Cardiac septum (tissue), 1 donor: ENCODE measurements around the gene AK5. TPM values are rescaled to one million over a fixed set of nuclear protein-coding genes. Genes with fewer than 3 reads are reported as not detected.

Source experiments
- DNase-seq: peaks from one replicate; pipeline ENCODE4 v3.0.0-alpha.2; 2020; ENCODE audit warnings: low spot score
- intact Hi-C: fragments of 100-400 bp; cut with DNase I; formaldehyde crosslinking; loops from one replicate; pipeline ENCODE4 v1.14.0; 2022
- long read RNA-seq: library from polyadenylated mRNA; unstranded; transcript quantifications from one replicate; pipeline ENCODE4 v2.0.0, GENCODE V29; 2021
- total RNA-seq: library from RNA; stranded (reverse); fragmentation: NEBNext Ultra II Directional; extraction: Animal tissue kit (Norgen Biotek cat#: 25700); gene quantifications from one replicate; pipeline ENCODE4 v1.2.1, GENCODE V29; 2021
- donor health status: DM: no; HTN: no; CAD: no.

Gene AK5, protein sequence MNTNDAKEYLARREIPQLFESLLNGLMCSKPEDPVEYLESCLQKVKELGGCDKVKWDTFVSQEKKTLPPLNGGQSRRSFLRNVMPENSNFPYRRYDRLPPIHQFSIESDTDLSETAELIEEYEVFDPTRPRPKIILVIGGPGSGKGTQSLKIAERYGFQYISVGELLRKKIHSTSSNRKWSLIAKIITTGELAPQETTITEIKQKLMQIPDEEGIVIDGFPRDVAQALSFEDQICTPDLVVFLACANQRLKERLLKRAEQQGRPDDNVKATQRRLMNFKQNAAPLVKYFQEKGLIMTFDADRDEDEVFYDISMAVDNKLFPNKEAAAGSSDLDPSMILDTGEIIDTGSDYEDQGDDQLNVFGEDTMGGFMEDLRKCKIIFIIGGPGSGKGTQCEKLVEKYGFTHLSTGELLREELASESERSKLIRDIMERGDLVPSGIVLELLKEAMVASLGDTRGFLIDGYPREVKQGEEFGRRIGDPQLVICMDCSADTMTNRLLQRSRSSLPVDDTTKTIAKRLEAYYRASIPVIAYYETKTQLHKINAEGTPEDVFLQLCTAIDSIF
- total RNA-seq = 1.3 TPM
- long read RNA-seq = 0 reads

DNA sequence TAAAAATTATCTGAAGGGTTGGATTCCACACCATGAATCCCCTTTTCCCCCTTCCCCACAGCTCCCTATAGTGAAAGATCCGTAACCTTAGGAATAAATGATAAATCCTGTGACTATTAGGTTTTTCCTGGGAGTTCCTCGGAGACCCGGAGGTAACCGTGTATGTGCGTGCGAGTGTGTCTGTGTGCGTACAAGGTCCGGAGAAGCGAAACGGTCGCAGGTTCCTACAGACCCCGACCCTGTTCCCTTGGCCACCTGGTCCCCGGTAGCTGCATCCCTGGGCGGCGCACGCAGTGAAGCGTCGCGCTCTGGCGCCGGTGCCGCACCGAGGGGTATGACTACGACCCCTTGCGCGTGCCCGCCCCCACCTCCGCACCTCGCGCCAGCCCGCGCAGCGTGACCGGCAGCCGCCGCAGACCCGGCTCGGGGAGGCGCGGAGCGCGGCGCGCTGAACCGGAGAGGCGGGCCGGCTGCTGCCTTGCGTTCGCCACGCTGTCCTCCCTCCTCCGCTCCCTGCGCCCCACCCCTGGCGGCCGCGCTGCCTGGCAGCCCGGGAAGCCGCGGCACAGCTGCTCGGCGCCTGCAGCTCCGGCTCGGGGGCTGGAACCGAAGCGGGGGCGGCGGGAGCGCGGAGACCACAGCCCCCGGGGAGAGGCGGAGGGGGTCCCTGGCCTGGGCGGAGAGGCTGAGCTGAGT is at the start of gene AK5:
TSS of gene AK5 (plus strand) at position 529 of the 696 bp plus-strand sequence. CDS start 295 bp downstream, outside the sequence.
- peak; percentile 76 for DNase-seq
- intact Hi-C loops = no loop called here

DNA sequence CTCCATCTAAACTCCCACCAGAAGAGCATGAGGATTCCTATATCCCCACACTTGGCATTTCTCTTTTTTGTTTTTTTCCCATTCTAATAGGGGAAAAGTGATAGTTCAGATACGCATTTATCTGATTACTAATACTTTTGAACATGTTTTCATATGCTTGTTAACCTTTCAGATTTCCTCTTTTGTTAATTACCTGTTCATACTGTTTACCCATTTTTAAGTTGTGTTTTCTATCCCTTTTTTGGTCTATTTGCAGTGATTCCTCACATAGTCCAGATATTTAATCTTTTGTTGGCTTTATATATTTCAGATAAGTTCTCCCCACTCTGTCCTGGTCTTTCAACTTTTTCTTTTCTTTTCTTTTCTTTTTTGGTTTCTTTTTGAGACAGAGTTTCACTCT is 49.0 kb upstream of the AK5 start:
- DNase-seq = no peak
- intact Hi-C loops = no loop called here

DNA sequence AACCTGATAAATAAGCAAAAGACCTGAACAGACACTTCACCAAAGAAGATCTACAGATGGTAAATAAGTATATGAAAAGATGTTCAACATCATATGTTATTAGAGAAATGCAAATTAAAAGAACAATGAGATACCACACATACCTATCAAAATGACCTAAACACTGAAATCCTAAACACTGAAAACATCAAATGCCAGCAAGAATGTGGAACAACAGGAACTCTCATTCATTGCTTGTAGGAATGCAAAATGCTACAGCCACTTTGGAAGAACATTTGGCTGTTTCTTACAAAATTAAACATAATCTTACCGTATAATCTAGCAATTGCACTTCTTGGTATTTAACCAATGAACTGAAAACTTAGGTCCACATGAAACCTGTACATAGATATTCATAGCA is 47.7 kb upstream of the AK5 start:
- no peak for DNase-seq
- intact Hi-C loops = no loop called here

DNA sequence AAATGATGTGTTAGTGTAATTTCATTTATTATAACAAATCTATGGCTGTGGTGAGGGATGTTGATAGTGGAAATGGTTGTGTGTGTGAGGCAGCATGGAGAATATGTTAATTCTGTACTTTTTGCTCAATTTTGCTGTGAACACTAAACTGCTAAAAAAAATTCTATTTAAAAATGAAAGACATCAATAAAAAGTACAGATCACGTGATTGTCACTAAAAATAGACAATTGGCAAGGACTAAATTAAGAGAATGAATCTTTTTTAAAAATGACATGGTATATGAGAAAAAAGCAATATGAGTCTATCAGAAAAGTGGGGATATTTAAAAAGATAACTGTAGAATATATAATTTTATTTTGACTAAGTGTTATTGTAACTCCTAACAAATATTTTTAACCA is 46.9 kb upstream of the AK5 start:
- no peak for DNase-seq
- intact Hi-C loops = no loop called here

DNA sequence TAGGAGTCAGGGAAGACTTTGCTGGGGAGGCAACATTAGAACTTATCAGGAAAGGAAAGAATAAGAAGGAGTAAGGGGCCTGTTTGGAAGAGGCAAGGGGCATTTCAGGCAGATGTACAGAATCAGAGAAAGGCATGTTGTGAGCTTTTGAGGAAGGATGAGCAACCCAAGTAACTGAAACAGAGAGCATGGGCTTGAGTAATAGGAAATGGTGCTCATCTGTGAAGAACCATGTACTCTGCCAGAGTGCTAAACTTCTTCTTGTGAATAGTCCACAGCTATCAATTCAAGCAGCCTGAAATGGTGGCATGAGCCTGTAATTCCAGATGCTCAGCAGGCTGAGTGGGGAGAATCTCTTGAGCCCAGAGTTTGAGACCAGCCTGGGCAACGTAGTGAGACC is 43.4 kb upstream of the AK5 start:
- intact Hi-C loops = no loop called here
- DNase-seq = no peak

DNA sequence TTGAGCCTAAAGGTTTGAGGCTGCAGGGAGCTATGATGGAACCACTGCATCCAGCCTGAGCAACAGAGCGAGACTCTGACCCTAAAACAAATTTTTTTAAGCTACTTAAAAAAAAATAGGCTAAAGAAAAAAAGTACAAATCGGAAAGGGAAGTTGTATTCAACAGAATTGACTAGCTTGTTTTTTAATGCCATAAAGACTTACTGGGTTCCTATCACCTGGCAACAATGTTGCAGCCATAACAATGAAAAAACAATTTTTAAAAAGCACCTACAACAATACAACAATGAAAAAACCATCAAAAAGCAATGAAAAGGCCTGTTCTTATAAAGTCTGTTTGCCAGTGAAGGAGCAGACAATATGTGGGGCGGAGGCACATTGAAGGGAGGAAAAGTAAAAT is 42.5 kb upstream of the AK5 start:
- intact Hi-C loops = no loop called here
- DNase-seq = no peak

DNA sequence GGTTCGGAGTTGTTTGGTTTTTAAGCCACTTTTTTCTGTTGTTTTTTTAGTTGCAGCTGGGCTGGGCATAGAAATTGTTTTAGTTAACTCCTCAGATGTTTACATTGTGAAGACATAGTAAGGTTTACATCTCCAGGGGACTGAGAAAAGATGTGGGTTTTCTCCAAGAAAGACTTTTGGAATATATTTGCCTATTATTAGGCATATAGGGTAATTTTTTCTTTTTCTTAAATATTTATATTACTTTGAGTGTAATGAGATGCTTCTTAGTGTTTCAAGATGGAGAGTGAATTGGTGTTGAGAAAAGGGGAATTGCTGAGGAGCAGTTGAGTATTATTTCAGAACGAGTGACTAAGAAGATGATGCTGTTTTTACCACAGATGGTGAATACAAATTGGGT is 36.0 kb upstream of the AK5 start:
- intact Hi-C loops = no loop called here
- DNase-seq = no peak

DNA sequence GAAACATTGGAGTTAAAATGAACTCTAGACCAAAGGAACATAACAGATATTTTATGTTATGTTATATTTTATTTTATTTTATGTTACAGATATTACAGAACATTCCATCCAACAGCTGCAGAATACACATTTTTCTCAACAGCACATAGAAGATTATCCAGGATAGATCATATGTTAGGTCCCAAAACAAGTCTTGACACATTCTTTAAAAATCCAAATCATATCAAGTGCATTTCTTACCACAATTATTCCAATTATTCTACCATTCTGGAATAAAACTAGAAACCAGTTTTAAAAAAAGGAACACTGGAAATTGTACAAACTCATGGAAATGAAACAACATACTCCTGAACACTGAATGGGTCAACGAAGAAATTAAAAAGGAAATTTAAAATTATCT is 31.7 kb upstream of the AK5 start:
- no peak for DNase-seq
- intact Hi-C loops = no loop called here

DNA sequence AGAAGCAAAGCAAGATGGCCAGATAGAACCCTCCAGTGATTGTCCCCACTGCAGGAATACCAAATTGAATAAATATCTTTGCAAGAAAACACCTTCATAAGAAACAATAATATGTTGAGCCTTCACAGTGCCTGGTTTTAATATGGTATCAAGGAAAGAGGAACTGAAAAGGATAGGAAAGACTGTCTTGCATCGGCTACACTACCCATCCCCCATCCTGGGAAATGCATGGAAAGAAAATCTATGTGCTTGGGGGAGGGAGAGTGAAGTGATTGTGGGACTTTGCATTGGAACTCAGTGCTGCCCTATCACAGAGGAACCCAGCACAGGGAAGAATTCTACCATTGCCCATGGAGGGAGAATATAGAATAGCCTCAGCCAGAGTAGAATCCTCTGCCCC is 28.6 kb upstream of the AK5 start:
- intact Hi-C loops = no loop called here
- no peak for DNase-seq

DNA sequence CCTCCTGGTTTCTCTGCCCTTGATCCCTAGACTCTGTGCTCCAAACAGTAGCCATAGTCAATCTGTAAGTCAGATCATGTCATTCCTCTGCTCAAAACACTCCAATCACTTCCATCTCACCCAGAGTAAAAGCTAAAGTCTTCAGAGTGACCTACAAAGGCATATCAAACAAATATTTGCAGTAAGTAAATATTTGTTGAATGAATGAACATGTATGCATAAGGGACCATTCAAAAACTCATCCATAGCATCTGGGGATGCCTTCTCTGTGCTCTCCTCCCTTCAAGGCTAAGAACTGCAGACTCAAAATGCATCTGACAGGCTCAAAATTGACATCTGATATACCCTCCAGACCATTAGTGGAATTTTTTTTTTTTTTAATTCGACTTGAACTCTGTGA is 18.1 kb upstream of the AK5 start:
- DNase-seq = no peak
- intact Hi-C loops = no loop called here

DNA sequence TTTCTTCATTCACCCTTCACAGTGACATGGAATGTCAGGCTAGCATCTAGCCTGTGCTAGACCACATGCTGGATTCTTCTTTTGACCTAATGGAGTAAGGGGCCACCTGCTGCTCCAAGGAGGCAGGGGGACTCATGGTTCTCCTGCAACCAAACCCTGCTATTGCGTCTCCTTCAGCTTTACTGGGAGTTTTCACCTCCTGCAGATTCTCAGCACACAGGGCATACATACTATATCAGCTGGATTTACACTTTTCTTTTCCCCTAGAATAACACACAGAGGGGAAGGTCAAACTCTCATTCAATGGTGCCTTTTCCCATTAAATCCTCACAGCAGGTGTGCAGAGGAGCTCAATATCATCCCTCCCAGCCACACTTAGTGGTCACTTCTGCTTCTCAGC is 16.6 kb upstream of the AK5 start:
- intact Hi-C loops = no loop called here
- DNase-seq = no peak

DNA sequence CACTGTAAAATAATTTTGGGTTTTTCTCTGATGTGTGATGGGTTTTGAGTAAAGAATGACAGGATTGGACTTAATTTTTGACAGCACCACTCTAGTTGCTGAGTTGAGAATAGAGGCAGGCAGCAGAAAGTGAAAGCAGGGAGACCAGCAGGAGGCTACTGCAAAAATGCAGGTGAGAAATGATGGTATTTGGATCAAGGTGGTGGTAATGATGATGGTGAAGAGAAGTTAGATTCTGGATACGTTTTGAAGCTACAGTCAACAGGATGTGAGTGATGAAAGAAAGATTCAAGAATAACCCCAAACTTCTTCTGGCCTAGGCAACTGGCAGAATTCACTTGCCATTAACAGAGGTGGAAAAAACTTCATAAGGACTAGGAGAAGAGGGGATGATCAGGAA is 14.8 kb upstream of the AK5 start:
- no peak for DNase-seq
- intact Hi-C loops = no loop called here

DNA sequence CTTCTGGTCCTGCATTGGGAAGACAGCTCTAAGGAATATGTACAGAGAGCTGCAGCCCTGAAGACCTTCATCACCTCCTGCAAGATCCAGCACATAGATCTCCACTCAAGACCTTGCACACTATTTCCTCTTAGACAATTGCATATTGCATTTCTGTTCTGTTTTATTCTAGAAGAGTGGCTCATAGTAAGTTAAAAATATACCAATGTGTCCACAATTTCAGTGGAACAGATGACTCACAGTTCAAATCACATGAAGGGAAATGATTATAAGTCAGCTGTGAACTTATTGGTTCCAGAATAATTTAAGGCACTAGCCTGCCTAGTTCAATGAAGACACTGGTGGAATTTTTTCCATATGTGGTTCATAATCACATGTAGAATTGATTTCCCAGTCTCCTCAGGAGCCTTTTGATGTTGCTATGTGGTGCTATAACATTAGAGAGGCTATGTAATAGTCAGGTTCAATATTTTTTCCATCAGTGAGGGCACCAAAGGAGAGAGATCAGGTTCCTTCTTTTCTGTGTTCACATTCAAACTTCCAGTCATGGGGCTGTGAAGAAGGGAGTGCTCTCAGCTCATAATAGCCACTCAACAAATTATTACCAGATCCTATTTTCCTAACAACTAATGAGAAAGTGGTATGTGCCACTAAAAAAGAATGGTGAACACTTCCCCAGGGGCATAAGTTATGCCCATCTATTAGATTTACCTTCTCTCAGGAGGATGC is 9.8 kb upstream of the AK5 start:
- intact Hi-C loops = no loop called here
- no peak for DNase-seq

DNA sequence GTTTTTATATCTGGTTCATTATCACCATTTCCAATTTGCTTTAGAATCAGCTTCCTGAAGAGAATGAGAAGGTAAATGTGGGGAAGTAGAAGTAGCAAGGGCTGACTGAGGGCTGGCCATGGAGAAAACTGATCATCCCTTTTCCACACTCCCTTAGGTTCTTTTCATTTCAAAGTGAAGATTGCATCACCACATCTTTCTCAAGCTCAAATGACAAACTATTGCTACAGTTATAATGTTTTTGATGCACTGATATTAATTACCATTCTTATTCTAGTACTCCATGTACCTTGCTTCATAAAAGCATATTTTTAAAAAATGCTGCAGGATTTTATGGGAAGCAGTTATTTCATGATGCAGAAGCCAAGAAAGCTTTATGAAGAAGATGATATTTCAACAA is 7.9 kb upstream of the AK5 start:
- no peak for DNase-seq
- intact Hi-C loops = no loop called here

DNA sequence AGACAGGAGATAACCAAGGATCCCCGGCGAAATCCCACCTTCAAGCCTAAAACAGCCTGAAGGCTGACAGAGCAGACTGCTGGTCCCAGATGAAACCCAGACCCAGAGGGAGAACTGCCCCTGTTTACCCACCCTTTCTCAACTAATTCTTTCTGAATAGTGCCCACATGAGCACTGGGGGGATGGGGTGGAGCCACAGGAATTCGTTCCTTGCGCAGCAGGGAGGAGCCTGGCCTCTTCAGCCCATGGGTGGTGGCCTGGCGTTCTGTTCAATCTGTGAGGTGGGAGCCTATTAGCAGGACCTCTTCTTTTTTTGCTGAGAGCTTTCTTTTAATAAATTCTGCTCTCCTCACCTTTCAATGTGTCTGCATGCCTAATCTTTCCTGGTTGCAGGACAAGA is 6.6 kb upstream of the AK5 start:
- intact Hi-C loops = no loop called here
- DNase-seq = no peak

DNA sequence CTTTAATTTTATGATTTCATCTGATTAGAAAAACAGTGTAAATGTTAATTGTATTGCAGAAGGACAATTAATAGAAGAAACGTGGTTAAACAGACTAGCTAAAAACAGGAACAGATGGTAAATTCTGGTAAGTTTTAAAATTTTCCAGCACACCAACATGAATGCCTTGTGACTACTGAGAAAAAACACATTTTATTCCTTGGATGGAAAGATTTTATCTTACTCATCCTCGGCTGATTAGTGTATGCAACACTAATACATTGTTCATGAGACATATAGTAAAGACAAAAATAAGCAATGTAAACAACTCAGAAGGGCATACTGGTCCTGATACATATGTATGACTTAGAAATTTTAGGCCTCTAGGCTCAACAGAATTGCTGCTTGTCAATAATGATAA is 4.9 kb upstream of the AK5 start:
- no peak for DNase-seq
- intact Hi-C loops = no loop called here

DNA sequence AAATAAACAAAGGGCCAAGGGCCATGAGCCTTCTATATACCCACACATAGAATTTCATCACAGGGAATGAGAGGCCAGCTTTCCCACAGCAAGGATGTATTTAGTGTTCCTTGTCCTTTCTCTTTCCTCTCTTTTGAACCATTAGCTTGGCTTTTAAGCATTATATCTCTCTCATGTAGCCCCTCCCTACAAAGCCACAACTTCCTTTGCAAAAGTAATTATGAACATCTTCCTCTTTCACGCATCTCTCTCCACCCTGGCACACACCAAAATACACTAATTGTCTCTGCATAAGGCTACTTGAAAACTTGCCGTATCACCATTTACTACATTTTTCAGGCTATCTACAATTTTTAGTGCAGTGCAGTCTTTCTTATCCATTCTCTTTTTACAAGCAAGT is 1.9 kb upstream of the AK5 start:
- intact Hi-C loops = no loop called here
- no peak for DNase-seq

DNA sequence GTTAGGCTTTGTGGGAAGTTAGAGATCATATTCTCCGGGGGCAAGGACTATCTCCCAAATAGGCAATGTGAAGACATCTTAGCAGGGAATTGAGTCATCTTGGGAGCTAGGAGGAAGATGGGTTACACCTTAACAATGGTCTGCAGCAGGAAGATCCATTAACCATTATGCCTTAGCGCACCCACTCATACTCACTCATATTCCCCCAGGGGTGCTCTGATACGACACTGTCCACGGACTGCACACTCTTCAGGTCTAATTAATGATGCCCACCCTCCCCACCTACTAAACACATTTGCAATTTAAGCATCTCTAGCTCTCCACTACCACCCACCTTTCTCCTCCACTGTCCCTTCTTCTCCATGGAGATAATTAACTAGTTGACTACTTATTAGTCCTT is 857 bp upstream of the AK5 start:
- DNase-seq = no peak
- intact Hi-C loops = no loop called here

DNA sequence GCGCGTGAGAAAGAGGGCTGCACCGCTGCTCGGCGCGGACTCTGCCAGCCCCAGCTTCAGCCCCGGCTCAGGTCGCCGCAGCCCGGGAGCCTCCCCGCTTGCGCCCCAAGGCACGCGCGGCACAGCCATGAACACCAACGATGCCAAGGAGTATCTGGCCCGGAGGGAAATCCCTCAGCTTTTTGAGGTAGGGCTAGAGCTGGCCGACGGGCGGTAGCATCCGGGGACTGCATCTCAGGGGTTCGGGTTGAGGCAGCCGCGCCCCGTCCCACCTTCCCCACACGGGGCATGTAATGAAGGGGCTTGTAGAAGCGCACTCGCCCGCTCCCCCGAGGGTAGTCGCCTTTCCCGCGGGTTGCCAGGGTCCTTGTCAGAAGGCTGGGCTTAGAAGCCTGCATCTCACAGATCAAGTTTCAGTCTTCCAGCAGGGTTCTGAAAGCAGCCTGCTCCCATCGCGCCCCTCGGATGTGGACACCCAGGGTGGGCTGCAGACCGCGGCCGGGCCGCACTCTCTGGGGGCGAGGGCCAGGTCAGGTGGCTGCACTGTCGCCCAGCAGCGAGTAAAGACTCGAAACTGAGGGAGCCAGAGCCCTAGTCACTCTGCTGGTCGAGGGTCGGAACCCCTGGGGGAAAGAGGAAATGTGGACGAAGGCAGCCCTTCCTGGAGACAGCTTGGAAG is 507 bp downstream of the AK5 start:
- DNase-seq = no peak
- intact Hi-C loops = no loop called here
